ENCODE measurements around the gene DMD. TPM values are rescaled to one million over a fixed set of nuclear protein-coding genes. Genes with fewer than 3 reads are reported as not detected.

The DMD gene
- total RNA-seq, 1 experiment from 2014 or later, result 19.3 TPM

- H3K36me3 Mint-ChIP-seq (ENCODE audit: insufficient read depth, unreplicated experiment), result no peaks in the 10 kb centered on the region
- intact Hi-C loops (cut with micrococcal nuclease), result no loop called here
- H3K4me3 Mint-ChIP-seq (ENCODE audit: unreplicated experiment), result no peak overlapping the region
- no peak for DNase-seq (ENCODE audit: unreplicated experiment)
- TF ChIP-seq, protein P1, sequence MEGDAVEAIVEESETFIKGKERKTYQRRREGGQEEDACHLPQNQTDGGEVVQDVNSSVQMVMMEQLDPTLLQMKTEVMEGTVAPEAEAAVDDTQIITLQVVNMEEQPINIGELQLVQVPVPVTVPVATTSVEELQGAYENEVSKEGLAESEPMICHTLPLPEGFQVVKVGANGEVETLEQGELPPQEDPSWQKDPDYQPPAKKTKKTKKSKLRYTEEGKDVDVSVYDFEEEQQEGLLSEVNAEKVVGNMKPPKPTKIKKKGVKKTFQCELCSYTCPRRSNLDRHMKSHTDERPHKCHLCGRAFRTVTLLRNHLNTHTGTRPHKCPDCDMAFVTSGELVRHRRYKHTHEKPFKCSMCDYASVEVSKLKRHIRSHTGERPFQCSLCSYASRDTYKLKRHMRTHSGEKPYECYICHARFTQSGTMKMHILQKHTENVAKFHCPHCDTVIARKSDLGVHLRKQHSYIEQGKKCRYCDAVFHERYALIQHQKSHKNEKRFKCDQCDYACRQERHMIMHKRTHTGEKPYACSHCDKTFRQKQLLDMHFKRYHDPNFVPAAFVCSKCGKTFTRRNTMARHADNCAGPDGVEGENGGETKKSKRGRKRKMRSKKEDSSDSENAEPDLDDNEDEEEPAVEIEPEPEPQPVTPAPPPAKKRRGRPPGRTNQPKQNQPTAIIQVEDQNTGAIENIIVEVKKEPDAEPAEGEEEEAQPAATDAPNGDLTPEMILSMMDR (IDR thresholded peaks at IDR 0.05; ENCODE audit: unreplicated experiment), result no peak
- no peaks in the 10 kb centered on the region for H3K9me3 Mint-ChIP-seq (ENCODE audit: unreplicated experiment)
- no TSS peak for BruUV-seq (replicated peaks)
- ChIA-PET POLR2A (no interaction called here), CTCF (interaction anchor here (1.0 kb wide), 1 partner anchor 57 kb away, joined by 3 read pairs; no protein-coding TSS in a partner anchor)
- H3K27me3 Mint-ChIP-seq (ENCODE audit: insufficient read depth, unreplicated experiment), result peaks cover 15% of the 10 kb centered on the region
- peaks cover 7% of the 10 kb centered on the region for H3K4me1 Mint-ChIP-seq (ENCODE audit: insufficient read depth, unreplicated experiment)
- no peak overlapping the region for H3K27ac Mint-ChIP-seq (ENCODE audit: low read depth, unreplicated experiment)
These were observed 1874.9 kb downstream of the DMD start for GRCh38 chrX:31336419-31336818.

GRCh38 chrX:31334997-31335396 is 1876.4 kb downstream of the DMD start:
- Mint-ChIP-seq H3K36me3 (ENCODE audit: insufficient read depth, unreplicated experiment) (no peaks in the 10 kb centered on the region), H3K4me3 (ENCODE audit: unreplicated experiment) (no peak overlapping the region), H3K27ac (ENCODE audit: low read depth, unreplicated experiment) (no peak overlapping the region), H3K9me3 (ENCODE audit: unreplicated experiment) (no peaks in the 10 kb centered on the region), H3K4me1 (ENCODE audit: insufficient read depth, unreplicated experiment) (peaks cover 7% of the 10 kb centered on the region), H3K27me3 (ENCODE audit: insufficient read depth, unreplicated experiment) (peaks cover 29% of the 10 kb centered on the region)
- TF ChIP-seq, protein P1 (IDR thresholded peaks at IDR 0.05; ENCODE audit: unreplicated experiment), result no peak
- no TSS peak for BruUV-seq (replicated peaks)
- CTCF ChIA-PET, result no interaction called here
- intact Hi-C loops (cut with micrococcal nuclease), result no loop called here
- POLR2A ChIA-PET, result no interaction called here
- no peak for DNase-seq (ENCODE audit: unreplicated experiment)

GRCh38 chrX:31333165-31333831 is 1878.1 kb downstream of the DMD start:
- DNase-seq (ENCODE audit: unreplicated experiment), result peak; percentile 53
- H3K27ac Mint-ChIP-seq (ENCODE audit: low read depth, unreplicated experiment), result no peak overlapping the region
- no TSS peak for BruUV-seq (replicated peaks)
- H3K4me3 Mint-ChIP-seq (ENCODE audit: unreplicated experiment), result no peak overlapping the region
- TF ChIP-seq, protein P1 (IDR thresholded peaks at IDR 0.05; ENCODE audit: unreplicated experiment), result no peak
- peaks cover 46% of the 10 kb centered on the region for H3K27me3 Mint-ChIP-seq (ENCODE audit: insufficient read depth, unreplicated experiment)
- POLR2A ChIA-PET, result interaction anchor here (0.6 to 1.2 kb wide), 10 partner anchors 10 to 111 kb away, joined by 3 to 6 read pairs (median 4); no protein-coding TSS in a partner anchor
- CTCF ChIA-PET, result interaction anchor here (0.6 to 1.1 kb wide), 3 partner anchors 13 to 266 kb away, joined by 3 to 4 read pairs (median 3); no protein-coding TSS in a partner anchor
- intact Hi-C loops (cut with micrococcal nuclease), result no loop called here
- H3K9me3 Mint-ChIP-seq (ENCODE audit: unreplicated experiment), result no peaks in the 10 kb centered on the region
- H3K4me1 Mint-ChIP-seq (ENCODE audit: insufficient read depth, unreplicated experiment), result peaks cover 7% of the 10 kb centered on the region
- no peaks in the 10 kb centered on the region for H3K36me3 Mint-ChIP-seq (ENCODE audit: insufficient read depth, unreplicated experiment)

- Mint-ChIP-seq H3K36me3 (ENCODE audit: insufficient read depth, unreplicated experiment) (no peaks in the 10 kb centered on the region), H3K27me3 (ENCODE audit: insufficient read depth, unreplicated experiment) (peaks cover 46% of the 10 kb centered on the region), H3K9me3 (ENCODE audit: unreplicated experiment) (no peaks in the 10 kb centered on the region), H3K27ac (ENCODE audit: low read depth, unreplicated experiment) (no peak overlapping the region), H3K4me3 (ENCODE audit: unreplicated experiment) (no peak overlapping the region), H3K4me1 (ENCODE audit: insufficient read depth, unreplicated experiment) (peaks cover 7% of the 10 kb centered on the region)
- CTCF ChIA-PET, result interaction anchor here (1.2 kb wide), 1 partner anchor 118 kb away, joined by 5 read pairs; no protein-coding TSS in a partner anchor
- no TSS peak for BruUV-seq (replicated peaks)
- DNase-seq (ENCODE audit: unreplicated experiment), result peak; percentile 22
- TF ChIP-seq, protein P1 (IDR thresholded peaks at IDR 0.05; ENCODE audit: unreplicated experiment), result no peak
- POLR2A ChIA-PET, result interaction anchor here (1.0 to 1.2 kb wide), 2 partner anchors 21 to 91 kb away, joined by 3 to 7 read pairs; no protein-coding TSS in a partner anchor
- intact Hi-C loops (cut with micrococcal nuclease), result no loop called here
These were observed 1879.4 kb downstream of the DMD start for GRCh38 chrX:31331928-31332327.

Data from MCF 10A (cell line).